Testis (tissue), 2 donors: Measurements from ENCODE around the gene MTURN.

Source experiments
- CTCF ChIP-seq, 3 experiments: fragments of 450-650 bp in 2 of 3; fragments of 200-600 bp in 1 of 3; sonication (generic) in 1 of 3; IDR thresholded peaks; one replicate each; pipeline ENCODE4 v1.5.1; 2016 to 2019; ENCODE audit warnings: antibody characterized with exemption in 3 of 3, mild to moderate bottlenecking in 2 of 3, moderate library complexity in 1 of 3
- POLR2A ChIP-seq: fragments of 450-650 bp; IDR thresholded peaks from one replicate; pipeline ENCODE4 v1.6.1; 2017; ENCODE audit warnings: antibody characterized with exemption, mild to moderate bottlenecking, moderate library complexity

GRCh38 chr7:30142710-30143109, 7.9 kb downstream of the MTURN start:
- TF ChIP-seq CTCF (IDR thresholded peaks at IDR 0.05) (no peak), POLR2A (no peak)
